GM21381 (cell line): ENCODE results near the gene ELAPOR1.
"Not testable (repeated sequence)": the region's sequence is repeated elsewhere in the genome, so short reads cannot be mapped to it uniquely, and the experiment has no call there.

Experiments used
- ATAC-seq: cut with Tn5 transposase; IDR thresholded peaks from one replicate; pipeline ENCODE4 v1.9.1; 2021; ENCODE audit warnings: mild to moderate bottlenecking, moderate library complexity; ENCODE audit not compliant: unreplicated experiment

Gene ELAPOR1

DNA sequence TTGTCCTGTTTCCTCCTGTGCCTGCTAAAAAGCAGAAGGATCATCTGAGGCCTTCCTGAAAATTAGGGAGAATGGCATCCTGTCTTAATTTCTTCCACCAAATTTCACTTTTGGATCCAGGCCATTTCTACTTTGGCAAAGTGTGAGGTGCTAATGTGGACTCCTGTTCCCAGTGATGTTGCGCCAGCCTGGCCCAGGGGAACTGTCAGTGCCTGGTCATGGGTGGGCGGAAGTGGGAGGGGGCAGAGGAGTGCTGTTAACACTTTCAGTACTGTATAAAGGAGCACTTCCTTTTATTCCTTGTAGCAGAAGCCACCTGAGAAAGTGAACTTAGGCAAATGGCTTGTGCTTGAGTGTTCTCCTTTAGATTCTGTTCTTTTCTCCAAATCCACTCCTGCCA lies 19.9 kb downstream of the ELAPOR1 start:
- no peak for ATAC-seq

- no peak for ATAC-seq
These were observed 20.5 kb downstream of the ELAPOR1 start for GRCh38 chr1:109134423-109134822.

- no peak for ATAC-seq
These were observed 22.0 kb downstream of the ELAPOR1 start for GRCh38 chr1:109135940-109136339.

DNA sequence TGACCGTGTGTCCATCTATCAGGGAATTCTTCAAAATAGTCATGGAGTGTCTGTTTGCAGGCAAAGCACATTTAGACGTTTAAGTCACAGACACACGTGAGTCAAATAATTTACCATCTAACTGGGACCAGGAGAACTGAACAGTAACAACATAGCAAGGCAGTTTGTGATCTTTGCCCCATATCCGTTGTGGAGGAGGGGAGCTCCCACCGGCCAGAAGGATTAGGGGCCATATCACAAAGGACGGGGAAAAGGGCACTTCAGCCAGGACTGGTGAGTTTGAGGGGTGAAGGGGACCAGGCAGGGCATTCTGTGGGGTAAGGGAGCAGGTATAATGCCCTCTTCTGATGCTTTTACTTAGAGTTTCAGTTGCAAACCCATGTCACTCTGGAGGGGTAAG lies 22.9 kb downstream of the ELAPOR1 start:
- no peak for ATAC-seq

GRCh38 chr1:109137958-109138357 lies 24.0 kb downstream of the ELAPOR1 start:
- no peak for ATAC-seq

DNA sequence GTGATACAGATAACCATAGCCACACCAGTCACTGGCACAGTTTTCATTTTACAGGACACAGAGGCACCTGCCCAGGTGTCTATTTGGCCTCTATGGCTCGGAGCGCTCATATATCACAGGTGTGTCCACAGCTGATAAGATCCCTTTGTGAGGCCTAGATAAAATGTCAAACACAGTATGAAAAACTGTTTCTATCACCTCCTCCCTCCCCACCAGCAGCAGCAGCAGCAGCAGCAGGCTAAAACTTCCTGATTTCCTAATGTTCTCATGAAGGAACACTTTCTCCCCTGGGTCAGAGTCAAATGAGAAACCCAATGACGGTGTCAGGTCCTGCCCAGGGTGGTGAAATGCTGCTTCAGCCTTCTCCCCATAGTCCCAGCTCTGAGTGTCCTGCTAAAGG lies 24.4 kb downstream of the ELAPOR1 start:
- no peak for ATAC-seq

DNA sequence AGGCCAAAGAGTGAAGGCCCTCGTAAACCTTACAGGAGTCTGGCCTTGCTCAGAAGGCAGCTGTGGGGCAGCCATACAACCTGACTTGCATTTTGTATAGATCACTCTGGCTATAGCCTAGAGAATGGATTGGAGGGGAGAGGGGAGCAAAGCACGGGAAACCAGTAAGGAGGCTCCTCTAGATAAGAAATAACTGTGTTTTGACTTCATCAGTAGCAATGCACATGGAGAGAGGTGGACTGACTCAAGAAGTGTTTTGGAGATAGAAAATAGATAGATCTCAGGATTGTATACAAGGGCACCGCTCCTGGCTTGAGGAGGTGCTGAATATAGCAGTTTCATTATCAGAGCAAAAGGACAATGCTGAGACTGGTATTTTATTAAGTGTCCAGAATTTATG lies 26.5 kb downstream of the ELAPOR1 start:
- no peak for ATAC-seq

GRCh38 chr1:109142260-109142659 lies 28.3 kb downstream of the ELAPOR1 start:
- no peak for ATAC-seq

DNA sequence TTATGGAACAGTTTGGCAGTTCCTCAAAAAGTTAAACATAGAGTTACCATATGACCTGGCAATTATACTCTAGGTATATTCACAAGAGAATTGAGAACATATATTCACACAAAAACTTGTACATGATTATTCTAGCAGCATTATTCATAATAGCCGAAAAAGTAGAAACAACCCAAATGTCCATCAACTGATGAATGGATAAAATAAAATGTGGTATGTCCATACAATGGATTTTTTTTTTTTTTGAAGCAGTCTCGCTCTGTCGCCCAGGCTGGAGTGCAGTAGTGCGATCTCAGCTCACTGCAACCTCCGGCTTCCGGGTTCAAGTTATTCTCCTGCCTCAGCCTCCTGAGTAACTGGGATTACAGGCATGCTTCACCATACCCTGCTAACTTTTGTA lies 28.8 kb downstream of the ELAPOR1 start:
- ATAC-seq = not testable (repeated sequence)

GRCh38 chr1:109148987-109149561 lies 35.2 kb downstream of the ELAPOR1 start:
- ATAC-seq = no peak

DNA sequence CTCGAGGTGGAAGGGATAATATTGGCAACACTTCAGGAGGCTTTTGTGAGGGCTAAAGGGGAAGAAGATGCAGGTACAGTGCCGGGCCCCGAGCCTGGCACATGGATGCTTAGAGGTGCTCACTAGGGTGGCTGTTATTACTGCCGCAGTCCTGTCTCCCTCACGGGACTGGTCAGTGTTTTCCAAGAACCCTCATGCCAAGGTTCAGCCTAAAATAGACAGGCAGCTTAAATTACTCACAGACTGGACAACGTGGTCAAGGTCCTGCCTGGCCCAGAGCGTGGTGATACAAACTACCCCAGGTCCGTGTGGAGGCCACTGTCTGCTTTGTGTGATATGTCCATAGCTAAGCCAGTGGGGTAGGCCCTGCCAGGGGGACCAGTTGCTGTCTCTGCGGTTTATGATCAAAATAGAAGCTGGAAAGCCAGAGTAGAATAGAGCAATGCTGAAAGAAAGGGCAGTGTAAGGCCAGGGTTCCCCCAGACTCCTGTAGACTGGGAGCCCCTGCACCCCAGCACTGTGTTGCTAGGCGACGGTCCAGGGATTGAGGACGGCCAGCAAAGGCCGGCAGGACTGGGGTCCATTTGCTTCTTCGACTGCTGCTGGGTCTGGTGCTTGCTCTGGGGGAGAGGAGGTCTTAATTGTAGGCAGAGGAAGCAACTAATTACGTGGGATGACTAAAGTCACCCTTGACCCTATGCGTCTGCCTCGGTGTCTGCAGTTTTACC lies 36.1 kb downstream of the ELAPOR1 start:
- ATAC-seq = no peak

DNA sequence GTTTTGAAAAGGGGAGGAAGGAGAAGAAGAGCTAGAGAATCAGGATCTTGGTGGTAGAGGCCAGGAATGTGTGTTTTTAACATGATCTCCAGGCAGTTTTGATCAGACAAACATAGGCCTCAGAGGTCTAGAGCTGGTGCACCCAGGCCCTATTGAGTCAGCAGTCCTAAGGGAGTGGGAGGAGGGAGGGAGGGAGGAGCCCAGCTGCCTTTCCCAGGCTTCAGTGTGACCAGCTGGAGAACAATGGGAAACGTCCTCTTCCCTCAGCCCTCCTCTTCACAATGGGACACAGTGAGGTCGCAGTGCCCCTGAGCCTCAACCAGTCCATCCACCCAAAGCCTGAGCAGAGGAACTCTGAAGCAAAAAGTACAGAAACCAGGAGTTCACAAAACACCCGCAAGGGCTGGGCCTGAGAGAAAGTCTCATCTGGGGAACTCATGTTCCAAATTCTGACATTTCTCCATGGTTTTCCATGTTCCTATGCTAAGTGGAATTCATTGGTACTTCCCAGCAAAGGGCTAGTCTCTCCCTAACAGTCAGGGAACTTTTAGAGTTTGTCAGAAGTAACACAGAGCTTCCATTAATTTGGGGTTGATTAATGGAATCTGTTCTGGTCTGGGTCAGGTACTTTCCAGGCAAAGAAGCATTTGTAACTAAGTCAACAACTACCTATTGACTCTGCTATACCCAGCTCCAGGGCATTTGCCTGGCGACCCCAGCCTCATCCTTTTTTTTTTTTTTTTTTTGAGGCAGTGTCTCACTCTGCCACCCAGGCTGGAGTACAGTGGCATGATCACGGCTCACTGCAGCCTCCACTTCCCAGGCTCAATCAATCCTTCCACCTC lies 37.5 kb downstream of the ELAPOR1 start:
- ATAC-seq = no peak

DNA sequence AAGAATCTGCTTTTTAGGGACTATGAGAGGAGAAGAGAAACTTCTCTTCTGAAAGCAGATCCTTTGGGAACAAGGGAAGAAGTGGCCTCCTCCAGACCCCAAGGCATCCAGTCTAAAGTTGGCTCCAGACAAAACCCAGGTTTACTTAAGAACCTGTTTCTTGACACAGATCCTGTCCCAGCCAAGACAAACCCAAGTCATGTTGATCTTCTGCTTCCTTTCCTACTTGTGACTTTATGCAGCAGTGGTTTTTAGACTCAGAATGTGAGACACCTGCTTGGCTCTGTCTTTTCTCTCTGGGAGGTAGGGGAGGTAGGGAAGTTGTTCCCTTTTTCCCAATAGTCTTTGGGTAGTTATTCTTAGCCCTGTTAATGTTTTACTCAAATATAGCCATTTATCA lies 38.3 kb downstream of the ELAPOR1 start:
- ATAC-seq = no peak

DNA sequence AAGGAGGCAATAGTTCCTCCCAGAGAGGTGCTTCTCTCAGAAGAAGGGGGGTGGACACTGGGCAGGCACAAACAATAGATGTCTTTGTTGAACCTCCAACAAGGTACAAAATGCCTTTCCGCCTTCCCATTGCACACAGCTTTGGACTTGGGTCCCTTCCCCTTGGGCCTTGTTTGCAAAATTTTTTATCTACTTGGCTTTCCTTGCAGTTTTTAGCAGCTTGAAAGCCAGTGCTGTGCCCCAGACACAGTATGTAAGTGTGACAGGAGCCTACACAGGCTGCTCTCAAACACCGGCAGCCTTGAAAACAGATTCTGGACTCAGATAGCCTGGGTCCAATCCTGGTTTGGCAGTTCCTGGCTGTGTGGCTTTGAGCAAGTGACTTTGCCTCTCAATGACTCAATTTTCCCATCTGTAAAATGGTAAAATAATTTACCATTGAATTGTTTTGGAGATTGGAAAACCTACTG lies 43.0 kb downstream of the ELAPOR1 start:
- ATAC-seq = no peak

DNA sequence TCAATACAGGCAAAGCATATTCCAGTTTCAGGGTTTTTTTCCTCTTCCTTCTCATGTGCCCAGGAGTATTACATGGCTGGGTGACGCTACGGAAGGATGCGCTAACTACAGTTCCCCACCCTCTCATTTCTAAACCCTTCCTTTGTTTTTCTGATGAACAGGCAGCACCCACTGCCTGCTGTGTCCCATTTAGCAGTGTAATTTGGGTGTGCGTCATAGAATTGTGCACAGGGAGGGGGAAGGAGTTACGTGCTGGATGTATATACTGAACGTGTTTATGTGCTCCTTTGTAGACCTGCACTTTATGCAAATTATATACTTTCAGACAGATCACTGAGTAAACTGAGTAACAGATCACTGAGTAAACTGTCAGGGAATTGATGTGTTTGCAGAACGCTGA lies 44.5 kb downstream of the ELAPOR1 start:
- no peak for ATAC-seq

DNA sequence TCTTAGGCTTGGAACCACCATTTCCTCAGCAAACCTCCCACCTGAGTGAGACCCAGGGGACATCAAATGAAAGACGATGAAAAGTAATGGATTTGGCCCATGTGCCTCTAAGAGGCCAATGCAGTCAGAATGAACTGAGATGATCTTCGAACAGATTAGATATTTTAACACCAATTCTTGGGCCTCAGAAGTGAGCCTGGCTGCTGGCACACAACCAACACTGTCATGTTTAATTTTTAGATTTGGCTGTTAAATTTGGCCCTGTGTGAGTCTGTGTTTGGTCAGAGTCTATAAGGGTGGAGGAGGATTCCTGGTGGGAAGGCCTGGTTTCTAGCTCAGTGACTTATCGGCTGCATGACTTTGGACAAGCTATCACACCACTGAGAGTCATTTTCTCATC lies 45.4 kb downstream of the ELAPOR1 start:
- no peak for ATAC-seq

GRCh38 chr1:109160071-109160840 lies 46.3 kb downstream of the ELAPOR1 start:
- ATAC-seq = no peak

DNA sequence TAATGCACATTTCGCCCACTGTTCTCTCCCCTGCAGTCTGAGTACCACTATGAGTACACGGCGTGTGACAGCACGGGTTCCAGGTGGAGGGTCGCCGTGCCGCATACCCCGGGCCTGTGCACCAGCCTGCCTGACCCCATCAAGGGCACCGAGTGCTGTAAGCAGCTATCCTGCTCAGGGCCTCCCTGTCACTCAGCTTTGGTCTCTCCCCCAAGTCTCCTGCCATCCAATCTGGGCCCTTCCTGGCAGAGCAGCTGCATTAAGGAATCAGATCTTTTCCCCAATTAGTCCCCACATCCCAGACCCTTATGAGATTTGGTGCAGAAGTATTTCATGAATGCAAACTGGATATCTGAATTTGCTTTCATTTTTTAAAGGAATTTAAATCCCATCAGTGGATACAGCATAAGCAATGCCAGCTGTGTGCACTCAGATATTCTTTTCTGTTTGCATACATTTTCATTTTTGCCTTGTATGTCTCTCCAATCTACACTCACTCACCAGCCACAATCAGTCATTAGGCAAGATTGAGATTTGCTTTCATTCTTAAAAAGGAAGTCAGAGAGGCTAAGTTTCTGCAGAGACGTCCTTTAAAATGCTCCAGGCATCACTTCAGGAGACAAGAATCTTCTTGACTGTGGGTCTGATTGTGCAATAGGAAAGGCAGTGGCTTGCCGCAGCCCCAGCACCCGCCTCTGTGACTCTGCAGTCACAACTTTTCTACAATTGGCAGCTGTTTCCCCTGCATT lies 48.1 kb downstream of the ELAPOR1 start:
- peak; percentile 47 for ATAC-seq

GRCh38 chr1:109162626-109163025 lies 48.7 kb downstream of the ELAPOR1 start:
- ATAC-seq = no peak

DNA sequence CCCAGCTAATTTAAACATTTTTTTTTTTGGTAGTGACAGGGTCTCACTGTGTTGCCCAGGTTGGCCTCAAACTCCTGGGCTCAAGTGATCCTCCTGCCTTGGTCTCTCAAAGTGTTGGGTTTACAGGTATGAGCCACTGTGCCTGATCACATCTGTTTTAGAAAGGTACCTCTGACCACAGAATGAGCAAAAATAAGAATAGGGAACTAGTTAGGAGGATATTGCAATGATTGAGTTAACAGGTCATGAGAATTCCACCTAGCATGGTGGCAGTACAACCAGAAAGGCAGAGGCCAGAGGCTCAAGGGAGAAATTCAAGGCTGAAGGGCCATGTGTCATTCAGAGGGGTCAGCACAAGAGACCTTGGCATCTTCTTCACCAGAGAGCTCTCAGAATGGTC lies 49.6 kb downstream of the ELAPOR1 start:
- ATAC-seq = no peak
